ENCODE results near the gene ACOT6.
"Not testable (repeated sequence)": the region's sequence is repeated elsewhere in the genome, so short reads cannot be mapped to it uniquely, and the experiment has no call there.

The ACOT6 gene

DNA sequence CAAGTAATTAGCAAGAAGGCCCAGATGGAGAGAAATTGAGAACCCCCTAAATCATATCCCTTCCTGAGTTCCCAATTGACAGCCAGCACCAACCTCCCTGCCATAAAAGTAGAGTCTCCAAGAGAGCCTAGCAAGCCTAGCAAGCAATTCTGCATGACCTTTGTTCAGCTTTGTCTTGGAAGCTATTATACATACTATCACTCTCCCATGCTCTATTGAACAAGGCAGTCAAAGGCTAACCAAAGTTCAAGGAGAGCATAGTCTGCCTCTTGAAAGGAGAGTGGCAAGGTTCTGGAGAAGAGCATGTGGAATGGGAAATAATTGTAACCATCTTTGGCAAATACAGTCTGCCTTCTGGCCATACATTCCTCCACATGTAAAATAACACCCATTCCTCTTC, 12.8 kb upstream of the ACOT6 start:
- DNase-seq (ENCODE audit: low read depth): no peak

DNA sequence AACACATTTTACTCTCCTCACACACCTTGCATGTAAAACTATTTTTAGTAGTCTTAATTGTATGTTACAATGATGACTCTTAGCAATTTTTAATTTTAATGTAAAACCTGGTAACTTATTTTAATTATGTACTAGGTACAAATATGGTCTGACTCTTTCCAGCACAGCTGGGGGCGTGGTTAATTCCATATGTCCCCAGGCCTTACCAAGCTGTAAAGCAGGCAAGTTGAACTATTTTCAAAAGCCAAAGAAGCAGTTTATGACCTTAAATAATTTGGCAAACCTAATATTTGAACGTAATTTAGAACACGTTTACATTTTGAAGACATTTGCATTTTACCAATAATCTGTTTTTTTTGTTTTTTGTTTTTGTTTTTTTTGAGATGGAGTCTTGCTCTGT, 9.3 kb upstream of the ACOT6 start:
- DNase-seq (ENCODE audit: low read depth): no peak

DNA sequence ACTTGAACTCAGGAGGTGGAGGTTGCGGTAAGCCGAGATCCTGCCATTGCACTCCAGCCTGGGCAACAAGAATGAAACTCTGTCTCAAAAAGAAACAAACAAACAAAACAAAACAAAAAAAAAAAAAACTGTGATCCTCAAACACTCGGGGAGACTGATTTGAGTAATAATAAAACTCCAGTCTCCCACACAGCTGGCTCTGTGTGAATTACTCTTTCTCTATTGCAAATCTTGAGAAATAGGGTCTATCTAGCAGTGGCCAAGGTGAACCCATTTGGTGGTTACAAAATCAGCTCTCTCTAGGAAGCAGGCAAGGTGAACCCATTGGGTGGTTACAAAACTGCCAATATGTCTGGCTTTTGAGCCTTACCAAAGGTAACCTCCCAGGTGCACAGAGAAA, 6.0 kb upstream of the ACOT6 start:
- DNase-seq (ENCODE audit: low read depth): no peak

DNA sequence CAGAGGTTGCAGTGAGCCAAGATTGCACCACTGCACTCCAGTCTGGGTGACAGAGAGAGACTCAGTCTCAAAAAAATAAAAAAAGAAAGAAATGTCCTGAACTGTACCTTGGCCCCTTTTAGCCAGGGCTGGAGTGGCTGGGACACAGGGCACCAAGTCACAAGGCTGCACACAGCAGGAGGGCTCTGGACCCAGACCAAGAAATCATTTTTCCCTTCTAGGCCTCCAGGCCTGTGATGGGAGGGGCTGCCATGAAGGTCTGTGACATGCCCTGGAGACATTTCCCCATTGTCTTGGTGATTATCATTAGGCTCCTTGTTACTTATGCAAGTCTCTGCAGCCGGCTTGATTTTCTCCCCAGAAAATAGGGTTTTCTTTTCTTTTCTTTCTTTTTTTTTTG, 5.1 kb upstream of the ACOT6 start:
- no peak for DNase-seq (ENCODE audit: low read depth)

DNA sequence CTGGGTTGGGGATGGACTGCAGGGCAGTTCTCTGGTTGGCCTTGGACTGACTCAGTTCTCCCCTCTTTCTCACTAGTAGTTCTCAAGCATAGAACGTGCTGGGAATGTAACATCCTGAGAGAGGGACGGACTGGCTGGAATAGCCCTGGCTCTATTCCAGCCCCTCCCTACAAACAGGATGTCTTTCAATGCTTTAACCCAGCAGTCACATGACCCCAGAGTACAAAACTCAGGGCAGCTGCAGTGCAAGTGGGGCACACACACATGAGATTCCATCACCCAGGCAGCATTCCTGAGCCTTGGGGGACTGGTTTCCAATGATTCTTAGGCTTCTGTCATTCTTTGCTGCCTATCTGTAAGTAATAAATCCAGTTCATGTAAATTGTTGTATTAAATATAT, 1.6 kb upstream of the ACOT6 start:
- no peak for DNase-seq (ENCODE audit: low read depth)

DNA sequence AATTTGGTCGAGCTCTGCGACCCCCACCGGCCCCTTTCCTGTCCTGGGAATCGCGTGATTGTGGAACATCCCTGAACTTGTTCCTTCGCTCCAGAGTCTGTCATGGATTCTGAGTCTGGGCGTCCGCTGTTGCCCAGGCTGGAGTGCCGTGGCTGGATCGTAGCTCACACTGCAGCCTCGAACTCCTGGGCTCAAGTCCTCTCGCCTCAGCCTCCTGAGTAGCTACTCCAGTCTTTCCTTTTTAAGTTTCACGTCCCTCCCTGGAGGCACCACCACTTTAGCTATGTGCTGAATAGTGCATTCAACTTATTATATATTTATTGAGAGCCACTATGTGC, 698 bp downstream of the ACOT6 start:
- DNase-seq (ENCODE audit: low read depth): no peak

DNA sequence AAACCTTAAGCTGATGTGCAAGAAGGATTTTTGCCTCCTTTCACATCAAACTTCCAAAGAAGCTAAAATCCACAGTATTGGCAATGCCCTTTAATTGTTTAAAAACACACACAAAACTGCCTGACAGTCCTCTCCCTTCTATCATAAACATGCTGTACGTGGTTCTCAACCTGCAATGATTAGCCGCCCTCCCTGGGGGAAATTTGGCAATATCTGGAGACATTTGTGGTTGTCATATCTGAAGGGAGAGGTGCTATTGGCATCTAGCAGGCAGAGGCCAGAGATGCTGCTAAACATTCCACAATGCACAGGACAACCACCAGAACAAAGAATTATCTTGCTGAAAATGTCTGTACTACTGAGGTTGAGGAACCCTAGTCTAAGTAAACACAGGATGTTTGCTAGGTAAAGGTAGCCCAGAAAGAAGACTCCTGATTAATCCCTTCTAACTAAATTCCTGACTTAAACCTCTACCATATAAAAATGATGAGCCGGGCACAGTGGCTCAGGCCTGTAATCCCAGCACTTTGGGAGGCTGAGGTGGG, 1.2 kb downstream of the ACOT6 start:
- no peak for DNase-seq (ENCODE audit: low read depth)

DNA sequence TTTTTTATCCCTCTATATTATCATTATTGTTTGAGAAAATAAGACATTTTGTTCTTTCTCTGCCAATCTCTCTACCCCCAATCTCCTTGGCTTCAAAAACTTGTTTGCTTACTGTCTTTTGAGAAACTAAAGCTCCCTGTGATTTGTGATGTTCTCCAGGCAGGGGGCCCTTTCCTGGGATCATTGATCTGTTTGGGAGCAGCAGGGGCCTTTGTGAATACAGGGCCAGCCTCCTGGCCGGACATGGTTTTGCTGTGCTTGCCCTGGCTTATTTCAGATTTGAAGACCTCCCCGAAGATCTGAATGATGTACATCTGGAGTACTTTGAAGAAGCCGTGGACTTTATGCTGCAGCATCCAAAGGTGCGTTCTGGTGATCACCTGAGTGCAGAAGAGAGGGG, 4.5 kb downstream of the ACOT6 start:
- DNase-seq (ENCODE audit: low read depth): no peak

DNA sequence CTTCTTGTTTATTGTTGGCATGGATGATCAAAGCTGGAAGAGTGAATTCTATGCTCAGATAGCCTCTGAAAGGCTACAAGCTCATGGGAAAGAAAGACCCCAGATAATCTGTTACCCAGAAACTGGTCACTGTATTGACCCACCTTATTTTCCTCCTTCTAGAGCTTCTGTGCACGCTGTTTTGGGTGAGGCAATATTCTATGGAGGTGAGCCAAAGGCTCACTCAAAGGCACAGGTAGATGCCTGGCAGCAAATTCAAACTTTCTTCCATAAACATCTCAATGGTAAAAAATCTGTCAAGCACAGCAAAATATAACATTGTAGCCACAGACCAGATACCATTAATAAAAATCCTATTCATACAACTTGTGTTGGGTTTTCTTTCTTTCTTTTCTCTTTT, 7.2 kb downstream of the ACOT6 start:
- no peak for DNase-seq (ENCODE audit: low read depth)

DNA sequence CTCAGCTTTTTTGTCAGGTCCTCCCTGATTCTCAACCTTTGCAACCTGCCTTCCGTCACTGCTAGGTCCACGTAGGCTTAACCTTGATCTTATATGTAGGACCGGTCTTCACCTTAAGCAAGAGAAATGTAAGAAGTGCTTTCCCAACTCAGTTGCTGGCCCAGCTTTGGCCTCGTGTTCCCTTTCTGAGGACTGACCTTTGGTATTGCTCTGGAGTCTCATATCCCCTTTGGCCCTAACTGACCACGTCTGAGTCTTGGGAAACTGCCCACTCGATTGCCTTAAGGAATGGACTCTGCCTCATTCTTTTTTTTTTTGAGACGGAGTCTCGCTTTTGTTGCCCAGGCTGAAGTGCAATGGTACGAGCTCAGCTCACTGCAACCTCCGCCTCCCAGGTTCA, 8.0 kb downstream of the ACOT6 start:
- no peak for DNase-seq (ENCODE audit: low read depth)

DNA sequence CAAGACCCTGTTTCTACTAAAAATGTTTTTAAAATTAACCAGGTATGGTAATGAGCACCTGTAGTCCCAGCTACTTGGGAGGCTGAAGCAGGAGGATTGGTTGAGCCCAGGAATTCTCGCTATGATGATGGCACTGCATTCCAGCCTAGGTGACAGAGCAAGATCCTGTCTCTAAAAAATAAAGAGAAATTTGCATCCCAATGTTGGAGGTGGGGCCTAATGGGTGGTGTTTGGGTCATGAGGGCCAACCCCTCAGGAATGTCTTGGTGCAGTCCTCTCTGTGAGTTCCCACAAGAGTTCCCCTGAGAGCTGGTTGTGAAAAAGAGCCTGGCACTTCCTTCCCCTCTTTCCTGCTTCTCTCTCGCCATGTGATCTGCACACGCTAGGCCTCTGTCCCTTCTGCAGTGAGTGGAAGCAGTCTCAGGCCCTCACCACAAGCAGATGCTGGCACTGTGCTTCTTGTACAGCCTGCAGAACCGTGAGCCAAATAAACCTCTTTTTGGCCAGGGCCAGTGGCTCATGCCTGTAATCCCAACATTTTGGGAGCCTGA, 11.3 kb downstream of the ACOT6 start:
- DNase-seq (ENCODE audit: low read depth): no peak

DNA sequence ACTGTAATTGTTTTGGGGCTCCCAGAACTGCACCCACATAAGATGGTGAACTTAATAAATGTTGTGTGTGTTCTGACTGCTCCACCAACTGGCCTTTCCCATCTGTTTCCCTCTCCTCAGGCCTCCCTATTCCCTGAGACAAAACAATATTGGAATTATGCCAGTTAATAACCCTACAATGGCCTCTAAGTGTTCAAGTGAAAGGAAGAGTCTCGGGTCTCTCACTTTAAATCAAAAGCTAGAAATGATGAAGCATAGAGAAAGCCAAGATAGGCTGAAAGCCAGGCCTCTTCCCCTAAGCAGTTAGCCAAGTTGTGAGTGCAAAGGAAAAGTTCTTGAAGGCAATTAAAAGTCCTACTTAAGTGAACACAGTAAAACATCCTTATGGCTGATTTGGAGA, 13.4 kb downstream of the ACOT6 start:
- DNase-seq (ENCODE audit: low read depth): no peak

DNA sequence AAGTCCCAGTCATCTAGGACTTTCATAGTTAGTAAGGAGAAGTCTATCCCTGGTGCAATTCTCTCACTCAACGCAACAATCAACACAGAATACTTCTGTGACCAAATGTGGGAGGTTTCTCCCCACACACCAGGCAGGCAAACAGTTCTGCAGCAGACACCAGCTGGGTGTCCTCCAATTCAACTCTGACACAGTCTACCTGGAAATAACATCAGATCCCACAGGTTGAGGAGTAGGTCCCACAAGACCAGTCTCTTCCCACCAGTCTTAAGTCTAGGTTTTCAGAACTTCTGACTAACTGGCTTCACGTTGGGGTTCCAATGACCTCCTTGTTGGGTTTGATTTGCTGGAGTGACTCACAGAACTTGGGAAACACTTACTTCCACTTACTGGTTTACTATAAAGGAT, 14.8 kb downstream of the ACOT6 start:
- no peak for DNase-seq (ENCODE audit: low read depth)

DNA sequence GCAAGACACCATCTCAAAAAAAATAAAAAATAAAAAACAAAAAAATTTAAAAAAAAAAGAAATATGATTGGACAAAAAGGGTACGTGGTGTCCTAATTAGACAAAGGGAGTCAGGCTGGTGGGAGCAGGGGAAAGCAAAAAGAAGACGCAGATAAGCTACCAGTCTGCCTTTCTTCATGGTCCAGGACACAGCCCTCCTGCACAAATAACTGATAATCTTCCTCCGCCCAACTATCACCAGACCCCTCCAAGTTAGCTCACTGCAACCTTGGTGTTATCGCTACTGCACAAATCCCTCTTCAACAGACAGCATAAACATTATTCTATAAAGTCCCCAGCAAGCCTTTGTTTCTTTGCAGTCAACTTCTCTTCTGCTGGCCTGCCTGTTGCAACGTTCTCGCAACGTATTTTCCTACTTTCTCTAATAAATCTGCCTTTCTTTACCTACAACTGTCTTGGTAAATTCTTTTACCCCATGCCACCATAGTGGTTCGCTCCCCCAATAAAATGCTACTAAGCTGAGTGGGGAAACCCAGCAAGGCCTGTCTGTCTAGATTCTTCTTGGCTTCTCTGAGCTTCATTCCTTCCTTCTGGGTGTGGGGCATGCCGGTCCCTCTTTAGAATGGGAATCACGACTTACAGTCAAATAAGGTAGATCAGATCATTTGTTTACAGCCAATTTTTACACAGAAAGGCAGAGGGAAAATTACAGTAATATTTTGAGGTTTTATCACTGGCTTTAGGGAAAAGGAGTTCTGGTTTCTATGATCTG, 17.9 kb downstream of the ACOT6 start:
- no peak for DNase-seq (ENCODE audit: low read depth)

DNA sequence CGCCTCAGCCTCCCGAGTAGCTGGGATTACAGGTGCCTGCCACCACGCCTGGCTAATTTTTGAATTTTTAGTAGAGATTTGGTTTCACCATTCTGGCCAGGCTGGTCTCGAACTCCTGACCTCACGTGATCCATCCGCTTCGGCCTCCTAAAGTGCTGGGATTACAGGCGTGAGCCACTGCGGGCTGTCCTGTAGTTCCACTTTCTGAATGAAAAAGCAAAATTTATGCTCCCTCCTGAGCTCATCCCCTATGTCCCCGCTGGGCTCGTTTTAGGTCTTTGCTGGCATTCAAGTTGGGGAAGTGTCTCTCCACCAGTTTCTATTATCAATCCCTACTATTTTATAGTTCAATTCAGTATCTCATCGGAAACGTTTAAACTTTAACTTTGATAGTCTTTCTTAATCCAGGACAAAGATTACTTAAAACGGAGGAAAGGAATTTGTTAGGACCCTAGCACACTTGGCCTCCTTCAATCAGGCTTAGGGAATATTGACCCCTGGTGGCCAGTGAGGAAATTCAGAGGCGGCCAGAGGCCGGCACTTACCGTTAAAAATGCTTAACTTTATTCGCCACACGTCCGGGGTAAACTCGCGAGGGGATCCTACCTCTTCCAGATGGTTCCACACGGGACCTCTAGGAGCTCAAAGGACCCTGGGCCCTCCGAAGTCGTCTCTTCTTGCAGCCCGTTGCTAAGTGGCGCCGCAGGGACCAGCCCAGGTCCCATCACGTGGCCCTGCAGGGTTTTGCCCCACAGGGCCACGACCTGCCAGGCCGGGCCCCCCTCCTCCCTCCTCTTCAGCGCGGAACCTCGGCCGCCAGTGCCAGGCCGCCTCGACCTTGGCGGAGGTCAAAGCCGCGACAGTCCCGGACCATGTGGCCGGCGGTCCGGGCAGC, 21.0 kb downstream of the ACOT6 start:
- peak; percentile 22 for DNase-seq (ENCODE audit: low read depth)

DNA sequence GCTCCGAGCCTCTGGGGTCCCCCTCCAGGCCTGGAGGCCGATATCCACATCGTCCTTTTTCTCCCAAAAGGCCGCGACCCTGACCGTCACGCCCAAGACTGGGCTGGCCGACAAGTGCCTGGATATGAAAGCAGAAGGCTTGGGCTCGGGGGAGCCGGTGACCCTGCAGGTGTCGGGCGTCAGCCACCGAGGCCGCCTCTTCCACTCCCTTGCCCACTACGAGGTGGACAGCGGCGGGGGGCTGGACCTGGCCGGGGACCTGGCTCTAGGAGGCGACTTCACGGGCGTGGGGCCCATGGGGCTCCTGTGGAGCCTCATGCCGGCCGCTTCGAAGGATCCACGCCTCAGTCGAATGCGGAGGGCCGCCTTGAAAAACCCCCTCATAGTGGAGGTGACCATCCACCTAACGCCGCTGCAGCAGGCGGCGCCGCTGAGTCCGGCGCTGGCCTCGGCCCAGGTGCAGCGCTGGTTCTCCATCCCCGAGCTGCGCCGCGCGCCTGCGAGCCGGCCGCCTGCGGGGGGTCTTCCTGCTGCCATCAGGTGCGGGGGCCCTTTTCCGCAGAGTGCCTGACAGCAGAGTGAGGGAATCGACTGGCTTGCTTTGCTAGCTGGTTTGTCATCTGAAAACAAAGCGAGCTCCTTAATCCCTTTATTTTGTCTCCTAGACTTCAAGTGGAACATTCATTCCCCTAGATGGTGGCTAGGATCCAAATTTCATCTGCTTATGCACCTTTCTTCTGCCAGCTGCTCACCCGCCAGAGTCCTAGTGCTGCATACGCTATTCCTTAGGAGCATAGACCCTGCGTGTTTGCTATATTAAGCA, 21.9 kb downstream of the ACOT6 start:
- DNase-seq (ENCODE audit: low read depth): no peak

DNA sequence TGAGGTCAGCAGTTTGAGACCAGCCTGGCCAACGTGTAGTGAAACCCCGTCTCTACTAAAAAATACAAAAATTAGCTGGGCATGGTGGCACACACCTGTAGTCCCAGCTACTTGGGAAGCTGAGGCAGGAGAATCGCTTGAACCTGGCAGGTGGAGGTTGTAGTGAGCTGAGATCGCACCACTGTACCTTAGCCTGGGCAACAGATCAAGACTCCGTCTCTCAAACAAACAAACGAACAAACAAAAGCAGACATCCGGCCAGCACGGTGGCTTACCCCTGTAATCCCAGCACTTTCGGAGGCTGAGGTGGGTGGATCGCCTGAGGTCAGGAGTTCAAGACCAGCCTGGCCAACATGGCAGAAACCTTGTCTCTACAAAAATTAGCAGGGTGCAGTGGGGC, 24.0 kb downstream of the ACOT6 start:
- not testable (repeated sequence) for DNase-seq (ENCODE audit: low read depth)

DNA sequence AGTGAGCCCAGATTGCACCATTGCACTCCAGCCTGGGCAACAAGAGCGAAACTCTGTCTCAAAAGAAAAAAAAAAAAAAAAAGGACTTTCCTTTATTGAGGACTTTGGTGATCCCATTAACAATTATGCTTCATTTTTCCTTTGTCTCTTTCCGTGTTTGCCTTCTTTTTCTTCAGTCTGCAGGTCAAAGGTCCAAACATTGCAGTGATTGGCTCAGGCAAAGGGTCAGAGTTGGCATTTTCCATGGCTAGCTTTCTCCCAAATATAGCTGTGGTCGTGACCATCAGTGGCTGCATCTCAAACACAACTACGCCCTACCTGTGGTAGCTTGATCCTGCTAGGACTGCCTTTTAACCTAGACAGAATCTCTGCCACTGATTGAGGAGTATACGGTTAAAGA, 25.5 kb downstream of the ACOT6 start:
- no peak for DNase-seq (ENCODE audit: low read depth)

DNA sequence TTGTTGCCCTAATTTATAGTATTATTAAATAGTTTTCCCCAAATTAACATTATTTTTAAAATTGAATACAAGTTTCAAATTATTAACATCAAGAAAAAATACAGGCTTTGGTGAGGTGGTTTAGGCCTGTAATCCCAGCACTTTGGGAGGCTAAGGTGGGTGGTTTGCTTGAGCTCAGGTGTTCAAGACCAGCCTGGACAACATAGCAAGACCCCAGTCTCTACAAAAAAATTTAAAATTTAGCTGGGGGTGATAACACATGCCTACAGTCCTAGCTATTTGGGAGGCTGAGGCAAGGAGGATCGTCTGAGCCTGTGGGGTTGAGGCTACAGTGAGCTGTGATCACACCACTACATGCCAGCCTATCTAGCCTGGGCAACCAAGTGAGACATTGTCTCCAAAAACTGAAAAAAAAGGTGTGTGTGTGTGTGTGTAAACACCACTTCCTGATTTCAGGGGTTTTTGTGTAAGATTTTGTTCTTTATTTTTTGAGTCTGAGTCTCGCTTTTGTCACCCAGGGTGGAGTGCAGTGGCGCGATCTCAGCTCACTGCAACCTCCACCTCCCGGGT, 28.6 kb downstream of the ACOT6 start:
- no peak for DNase-seq (ENCODE audit: low read depth)

DNA sequence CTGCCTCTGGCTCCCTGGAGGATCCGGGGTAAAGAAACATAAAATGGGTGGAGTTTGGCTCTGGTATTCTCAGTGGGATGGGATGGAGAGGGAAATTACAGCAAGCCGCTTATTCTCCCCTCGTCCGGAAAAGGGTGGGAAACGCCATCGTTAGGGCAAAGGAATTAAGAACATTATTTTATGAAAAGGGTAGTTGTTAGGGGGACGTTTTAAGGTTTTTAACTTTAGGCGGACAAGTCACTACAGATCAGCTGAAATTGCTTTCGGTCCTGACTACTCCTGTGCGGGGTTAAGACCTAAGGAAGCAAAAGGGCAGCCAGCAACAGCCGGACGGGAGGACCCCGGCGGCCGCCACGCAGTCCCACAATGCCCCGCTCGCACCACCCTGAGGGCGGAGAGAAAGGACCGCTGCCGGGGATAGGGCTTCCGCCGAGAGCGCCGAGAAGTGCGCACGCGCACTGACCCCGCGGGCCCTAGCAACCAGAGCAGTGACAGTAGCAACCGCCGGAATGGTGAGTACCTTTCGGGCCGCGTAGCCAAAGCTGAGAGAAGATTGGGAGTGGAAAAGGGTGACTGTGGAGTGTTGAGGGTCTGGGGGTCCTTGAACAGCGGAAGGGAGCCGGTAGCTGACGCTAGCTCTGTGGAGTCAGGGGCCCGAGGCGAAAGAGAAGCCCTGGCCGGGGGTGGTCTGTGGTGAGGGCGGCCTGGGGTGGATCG, 32.4 kb downstream of the ACOT6 start, which contains the start of gene DNAL1:
Gene DNAL1, plus strand, starts transcription at position 456 of the 717 bp plus-strand sequence. Its CDS starts 54 bp downstream, at position 510.
- peak; percentile 88 for DNase-seq (ENCODE audit: low read depth)

DNA sequence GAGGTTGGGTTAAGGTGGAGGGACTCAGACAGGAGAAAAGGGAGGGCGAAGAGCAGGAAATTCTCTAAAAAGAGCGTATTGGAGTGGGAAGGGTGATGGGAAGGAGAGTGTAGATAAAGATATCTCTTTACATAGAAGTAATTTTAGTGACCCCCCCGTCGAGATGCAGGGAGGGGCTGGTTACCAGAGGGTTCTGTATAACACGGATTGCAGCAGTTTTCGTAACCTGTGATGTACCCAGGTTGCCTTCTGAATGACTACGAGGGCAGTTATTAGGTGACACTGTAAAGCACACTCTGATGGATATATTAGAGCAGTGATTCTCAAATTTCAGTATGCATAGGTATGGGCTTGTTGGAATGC, 32.9 kb downstream of the ACOT6 start:
- DNase-seq (ENCODE audit: low read depth): no peak
